ENCODE results near the gene BCL6. TPM values are rescaled to one million over a fixed set of nuclear protein-coding genes. Genes with fewer than 3 reads are reported as not detected.
A peak's percentile ranks its signal among the peaks of the same experiment; 100 is the strongest.

Gene BCL6
- total and polyA plus RNA-seq, 4 donors: 7.8 to 71.8 (median 13.3) TPM

DNA sequence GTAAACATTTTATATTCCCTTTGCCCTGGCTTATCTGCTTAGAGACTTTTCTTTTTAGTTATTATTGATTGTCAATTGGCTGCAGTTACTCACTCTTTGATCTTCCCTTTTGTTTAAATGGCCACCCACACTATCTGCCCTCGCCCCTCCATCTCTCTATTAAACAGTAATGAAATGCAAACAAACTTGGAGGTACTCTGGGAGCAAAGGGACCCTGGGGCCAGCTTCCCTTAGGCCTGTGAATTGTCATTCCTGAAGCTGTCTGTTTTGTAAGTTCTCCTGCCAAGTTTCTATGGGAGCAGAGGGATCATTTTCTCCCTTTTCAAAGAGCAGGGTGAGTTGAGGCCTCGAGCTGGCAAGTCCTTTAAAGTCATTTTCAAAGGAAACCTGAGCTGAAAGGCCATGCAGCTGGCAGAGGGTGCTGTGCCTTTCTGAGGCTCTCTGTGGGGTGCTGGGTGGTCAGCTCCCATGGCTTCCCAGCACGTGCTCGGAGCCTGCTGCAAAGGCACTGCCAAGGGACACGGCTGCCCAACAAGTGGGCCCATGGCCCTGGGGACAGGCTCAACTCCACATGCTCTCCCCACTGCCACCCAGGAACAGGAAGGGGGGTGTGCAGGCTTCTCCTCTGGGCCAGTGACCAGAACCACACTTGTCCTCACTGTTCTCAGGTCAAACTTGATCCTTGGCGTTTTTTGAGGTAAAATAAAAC lies 25.5 kb downstream of the BCL6 start:
- H3K9me3 ChIP-seq (ENCODE audit: control insufficient read depth in 4 of 4, low read length in 3 of 4): no peaks in the 10 kb centered on the region
- H3K4me3 ChIP-seq (ENCODE audit: low read depth in 1 of 3, low read length in 3 of 3): no peak overlapping the region
- peaks cover 4 to 35% (median 31%) of the 10 kb centered on the region in 4 donors for H3K36me3 ChIP-seq (ENCODE audit: control insufficient read depth in 4 of 4, insufficient read depth in 3 of 4, low read depth in 1 of 4, low read length in 3 of 4)
- peak overlapping the region; percentile 66 to 76 for H3K27ac ChIP-seq (ENCODE audit: low read depth in 1 of 2, low read length in 2 of 2)
- H3K27me3 ChIP-seq (ENCODE audit: control insufficient read depth in 4 of 4, insufficient read depth in 4 of 4, low read length in 3 of 4): no peaks in the 10 kb centered on the region
- H3K4me1 ChIP-seq (ENCODE audit: control insufficient read depth in 4 of 4, insufficient read depth in 4 of 4, low read length in 3 of 4): peaks cover 3 to 26% (median 20%) of the 10 kb centered on the region in 4 donors
- no peak for DNase-seq (ENCODE audit: low spot score)
- H3K9ac ChIP-seq (ENCODE audit: low read depth in 1 of 2, low read length in 2 of 2): no peak overlapping the region
- TF ChIP-seq JUND (IDR thresholded peaks at IDR 0.05): peak in 1 of 2 donors; percentile 59
- no peak for TF ChIP-seq GABPA (IDR thresholded peaks at IDR 0.05 in 1 of 2, conservative IDR thresholded peaks at IDR 0.05 in 1 of 2)
- peak in 1 of 2 donors; percentile 35 for TF ChIP-seq RAD21 (IDR thresholded peaks at IDR 0.05)
- TF ChIP-seq RXRA (IDR thresholded peaks at IDR 0.05): peak; percentile 62 to 86
- TF ChIP-seq YY1 (IDR thresholded peaks at IDR 0.05): peak; percentile 93
- peak; percentile 32 for TF ChIP-seq FOXA2 (IDR thresholded peaks at IDR 0.05)
- TF ChIP-seq, protein P1, sequence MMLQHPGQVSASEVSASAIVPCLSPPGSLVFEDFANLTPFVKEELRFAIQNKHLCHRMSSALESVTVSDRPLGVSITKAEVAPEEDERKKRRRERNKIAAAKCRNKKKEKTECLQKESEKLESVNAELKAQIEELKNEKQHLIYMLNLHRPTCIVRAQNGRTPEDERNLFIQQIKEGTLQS (IDR thresholded peaks at IDR 0.05): peak; percentile 35
- peak; percentile 60 for TF ChIP-seq SP1 (IDR thresholded peaks at IDR 0.05)
- no peak for TF ChIP-seq FOXA1 (IDR thresholded peaks at IDR 0.05)
- TF ChIP-seq, protein P2, sequence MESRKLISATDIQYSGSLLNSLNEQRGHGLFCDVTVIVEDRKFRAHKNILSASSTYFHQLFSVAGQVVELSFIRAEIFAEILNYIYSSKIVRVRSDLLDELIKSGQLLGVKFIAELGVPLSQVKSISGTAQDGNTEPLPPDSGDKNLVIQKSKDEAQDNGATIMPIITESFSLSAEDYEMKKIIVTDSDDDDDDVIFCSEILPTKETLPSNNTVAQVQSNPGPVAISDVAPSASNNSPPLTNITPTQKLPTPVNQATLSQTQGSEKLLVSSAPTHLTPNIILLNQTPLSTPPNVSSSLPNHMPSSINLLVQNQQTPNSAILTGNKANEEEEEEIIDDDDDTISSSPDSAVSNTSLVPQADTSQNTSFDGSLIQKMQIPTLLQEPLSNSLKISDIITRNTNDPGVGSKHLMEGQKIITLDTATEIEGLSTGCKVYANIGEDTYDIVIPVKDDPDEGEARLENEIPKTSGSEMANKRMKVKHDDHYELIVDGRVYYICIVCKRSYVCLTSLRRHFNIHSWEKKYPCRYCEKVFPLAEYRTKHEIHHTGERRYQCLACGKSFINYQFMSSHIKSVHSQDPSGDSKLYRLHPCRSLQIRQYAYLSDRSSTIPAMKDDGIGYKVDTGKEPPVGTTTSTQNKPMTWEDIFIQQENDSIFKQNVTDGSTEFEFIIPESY (IDR thresholded peaks at IDR 0.05): peak; percentile 27
- TF ChIP-seq, protein P3, sequence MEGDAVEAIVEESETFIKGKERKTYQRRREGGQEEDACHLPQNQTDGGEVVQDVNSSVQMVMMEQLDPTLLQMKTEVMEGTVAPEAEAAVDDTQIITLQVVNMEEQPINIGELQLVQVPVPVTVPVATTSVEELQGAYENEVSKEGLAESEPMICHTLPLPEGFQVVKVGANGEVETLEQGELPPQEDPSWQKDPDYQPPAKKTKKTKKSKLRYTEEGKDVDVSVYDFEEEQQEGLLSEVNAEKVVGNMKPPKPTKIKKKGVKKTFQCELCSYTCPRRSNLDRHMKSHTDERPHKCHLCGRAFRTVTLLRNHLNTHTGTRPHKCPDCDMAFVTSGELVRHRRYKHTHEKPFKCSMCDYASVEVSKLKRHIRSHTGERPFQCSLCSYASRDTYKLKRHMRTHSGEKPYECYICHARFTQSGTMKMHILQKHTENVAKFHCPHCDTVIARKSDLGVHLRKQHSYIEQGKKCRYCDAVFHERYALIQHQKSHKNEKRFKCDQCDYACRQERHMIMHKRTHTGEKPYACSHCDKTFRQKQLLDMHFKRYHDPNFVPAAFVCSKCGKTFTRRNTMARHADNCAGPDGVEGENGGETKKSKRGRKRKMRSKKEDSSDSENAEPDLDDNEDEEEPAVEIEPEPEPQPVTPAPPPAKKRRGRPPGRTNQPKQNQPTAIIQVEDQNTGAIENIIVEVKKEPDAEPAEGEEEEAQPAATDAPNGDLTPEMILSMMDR (IDR thresholded peaks at IDR 0.05; ENCODE audit: low read depth, low read length, missing input control): no peak
- TF ChIP-seq HNF4G (IDR thresholded peaks at IDR 0.05): no peak
- TF ChIP-seq, protein P4, sequence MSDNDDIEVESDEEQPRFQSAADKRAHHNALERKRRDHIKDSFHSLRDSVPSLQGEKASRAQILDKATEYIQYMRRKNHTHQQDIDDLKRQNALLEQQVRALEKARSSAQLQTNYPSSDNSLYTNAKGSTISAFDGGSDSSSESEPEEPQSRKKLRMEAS (IDR thresholded peaks at IDR 0.05): peak; percentile 52
- TF ChIP-seq HNF4A (conservative IDR thresholded peaks at IDR 0.05): peak; percentile 58 to 75
- TF ChIP-seq, protein P5, sequence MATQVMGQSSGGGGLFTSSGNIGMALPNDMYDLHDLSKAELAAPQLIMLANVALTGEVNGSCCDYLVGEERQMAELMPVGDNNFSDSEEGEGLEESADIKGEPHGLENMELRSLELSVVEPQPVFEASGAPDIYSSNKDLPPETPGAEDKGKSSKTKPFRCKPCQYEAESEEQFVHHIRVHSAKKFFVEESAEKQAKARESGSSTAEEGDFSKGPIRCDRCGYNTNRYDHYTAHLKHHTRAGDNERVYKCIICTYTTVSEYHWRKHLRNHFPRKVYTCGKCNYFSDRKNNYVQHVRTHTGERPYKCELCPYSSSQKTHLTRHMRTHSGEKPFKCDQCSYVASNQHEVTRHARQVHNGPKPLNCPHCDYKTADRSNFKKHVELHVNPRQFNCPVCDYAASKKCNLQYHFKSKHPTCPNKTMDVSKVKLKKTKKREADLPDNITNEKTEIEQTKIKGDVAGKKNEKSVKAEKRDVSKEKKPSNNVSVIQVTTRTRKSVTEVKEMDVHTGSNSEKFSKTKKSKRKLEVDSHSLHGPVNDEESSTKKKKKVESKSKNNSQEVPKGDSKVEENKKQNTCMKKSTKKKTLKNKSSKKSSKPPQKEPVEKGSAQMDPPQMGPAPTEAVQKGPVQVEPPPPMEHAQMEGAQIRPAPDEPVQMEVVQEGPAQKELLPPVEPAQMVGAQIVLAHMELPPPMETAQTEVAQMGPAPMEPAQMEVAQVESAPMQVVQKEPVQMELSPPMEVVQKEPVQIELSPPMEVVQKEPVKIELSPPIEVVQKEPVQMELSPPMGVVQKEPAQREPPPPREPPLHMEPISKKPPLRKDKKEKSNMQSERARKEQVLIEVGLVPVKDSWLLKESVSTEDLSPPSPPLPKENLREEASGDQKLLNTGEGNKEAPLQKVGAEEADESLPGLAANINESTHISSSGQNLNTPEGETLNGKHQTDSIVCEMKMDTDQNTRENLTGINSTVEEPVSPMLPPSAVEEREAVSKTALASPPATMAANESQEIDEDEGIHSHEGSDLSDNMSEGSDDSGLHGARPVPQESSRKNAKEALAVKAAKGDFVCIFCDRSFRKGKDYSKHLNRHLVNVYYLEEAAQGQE (IDR thresholded peaks at IDR 0.05): peak; percentile 56
- TF ChIP-seq NR2F2 (IDR thresholded peaks at IDR 0.05): peak; percentile 22
- WGBS: 30% methylated on average over 6 of the region's 6 CpGs

Data from liver (tissue), 9 donors.